ENCODE results near the gene ADA. TPM values are rescaled to one million over a fixed set of nuclear protein-coding genes. Genes with fewer than 3 reads are reported as not detected.
A peak's percentile ranks its signal among the peaks of the same experiment; 100 is the strongest.

Gene ADA
- total and polyA plus RNA-seq, 2 of the 4 experiments (the other 2 are of a cell fraction) = 8.1 to 11.0 TPM

- BruUV-seq (replicated peaks) = no TSS peak
These were observed 13.8 kb downstream of the ADA start for GRCh38 chr20:44637522-44638372.

More at GRCh38 chr20:44637522-44638372, 13.8 kb downstream of the ADA start:
- Histone ChIP-seq H2AK9ac (replicated peaks; ENCODE audit: low read depth, low read length, poor library complexity) (peak overlapping the region; percentile 23), H3K27ac (ENCODE audit: insufficient read depth, low read length) (no peak overlapping the region), H4K8ac (ENCODE audit: low read depth in 2 of 2, low read length in 2 of 2) (no peak overlapping the region), H3K14ac (replicated peaks; ENCODE audit: low read depth, low read length) (no peak overlapping the region), H3K9ac (ENCODE audit: low read depth, low read length) (no peak overlapping the region), H4K20me1 (ENCODE audit: insufficient read depth, low read length) (no peaks in the 10 kb centered on the region), H3K4me2 (ENCODE audit: low read depth, low read length) (no peak overlapping the region), H3K4me3 (ENCODE audit: insufficient read depth, low read depth, low read length) (no peak overlapping the region), H3K79me1 (ENCODE audit: low read depth in 1 of 2, low read length in 2 of 2) (no peaks in the 10 kb centered on the region), H2BK5ac (ENCODE audit: low read depth, low read length, poor library complexity, severe bottlenecking) (no peak overlapping the region), H2AFZ (replicated peaks; ENCODE audit: low read length, poor library complexity) (no peak overlapping the region), H3K9me3 (ENCODE audit: control insufficient read depth, insufficient read depth, low read length) (peaks cover 4% of the 10 kb centered on the region), H3K56ac (ENCODE audit: extremely low read depth, insufficient read depth, low read length) (no peak overlapping the region), H3K36me3 (ENCODE audit: control insufficient read depth, insufficient read depth, low read length) (0 out of 2 replicates have a peak, but pooled peaks cover 2% of the 10 kb centered on the region), H3K27me3 (ENCODE audit: control insufficient read depth, insufficient read depth, low read length) (no peaks in the 10 kb centered on the region), H3K18ac (ENCODE audit: low read depth, low read length) (no peak overlapping the region), H2BK15ac (ENCODE audit: low read depth, low read length) (no peak overlapping the region), H2BK120ac (ENCODE audit: low read depth, low read length) (no peak overlapping the region), H2BK20ac (ENCODE audit: low read depth, low read length) (no peak overlapping the region), H4K91ac (ENCODE audit: insufficient read depth, low read depth, low read length) (no peak overlapping the region), H3K4ac (ENCODE audit: low read depth, low read length) (no peak overlapping the region), H3K4me1 (ENCODE audit: control insufficient read depth, insufficient read depth, low read length) (peaks cover 9% of the 10 kb centered on the region), H3K9me1 (ENCODE audit: insufficient read depth, low read length) (0 out of 2 replicates have a peak, but pooled peaks cover 2% of the 10 kb centered on the region), H3K23ac (ENCODE audit: low read depth, low read length) (no peak overlapping the region), H2AK5ac (ENCODE audit: low read depth, low read length) (no peak overlapping the region), H4K5ac (ENCODE audit: low read depth, low read length) (no peak overlapping the region)
- in situ Hi-C loops (cut with MboI; ENCODE audit: low sequenced_read_pairs) = no loop called here
- ChIA-PET POLR2A (ENCODE audit: unreplicated experiment) (no interaction called here), CTCF (interaction anchor here (0.6 kb wide), 1 partner anchor 12 kb away, joined by 3 read pairs; no protein-coding TSS in a partner anchor)
- dilution Hi-C loops (cut with HindIII; ENCODE audit: low sequenced_read_pairs, unreplicated experiment) = no loop called here
- TF ChIP-seq MAZ (IDR thresholded peaks at IDR 0.05; ENCODE audit: borderline replicate concordance, low read depth, low read length) (no peak), MAFK (IDR thresholded peaks at IDR 0.05; ENCODE audit: low read depth, low read length) (no peak), FOS (IDR thresholded peaks at IDR 0.05; ENCODE audit: low read depth, low read length) (no peak), ELK1 (IDR thresholded peaks at IDR 0.05; ENCODE audit: borderline replicate concordance, low read depth, low read length) (no peak)
- no peak for ATAC-seq (ENCODE audit: low read depth)
- DNase-seq = no peak
- intact Hi-C loops (cut with micrococcal nuclease) = no loop called here
- 73% methylated on average over 4 of the region's 11 CpGs; no CpG with 5 or more reads in 1 of the 2 experiments for WGBS, 2 experiments (ENCODE audit: extremely low coverage in 2 of 2, insufficient read length in 1 of 2)
